T47D (cell line): ENCODE results near the gene UBAC2.

ENCODE experiments used
- DNase-seq, 2 experiments: peaks; one replicate each; pipeline versions ENCODE4 v3.0.0 to v3.0.0-alpha.2; 2011 to 2012; ENCODE audit warnings: low read depth in 1 of 2, low spot score in 1 of 2
- JUND ChIP-seq: IDR thresholded peaks from 2 replicates; pipeline ENCODE4 v1.6.1; 2012; ENCODE audit warnings: low read depth
- in situ Hi-C: cut with HindIII; loops from 2 replicates; pipeline ENCODE4 v1.10.0; 2016; ENCODE audit warnings: low sequenced_read_pairs, low pct_unique_long_range_greater_than_20kb

Gene UBAC2, protein sequence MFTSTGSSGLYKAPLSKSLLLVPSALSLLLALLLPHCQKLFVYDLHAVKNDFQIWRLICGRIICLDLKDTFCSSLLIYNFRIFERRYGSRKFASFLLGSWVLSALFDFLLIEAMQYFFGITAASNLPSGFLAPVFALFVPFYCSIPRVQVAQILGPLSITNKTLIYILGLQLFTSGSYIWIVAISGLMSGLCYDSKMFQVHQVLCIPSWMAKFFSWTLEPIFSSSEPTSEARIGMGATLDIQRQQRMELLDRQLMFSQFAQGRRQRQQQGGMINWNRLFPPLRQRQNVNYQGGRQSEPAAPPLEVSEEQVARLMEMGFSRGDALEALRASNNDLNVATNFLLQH

DNA sequence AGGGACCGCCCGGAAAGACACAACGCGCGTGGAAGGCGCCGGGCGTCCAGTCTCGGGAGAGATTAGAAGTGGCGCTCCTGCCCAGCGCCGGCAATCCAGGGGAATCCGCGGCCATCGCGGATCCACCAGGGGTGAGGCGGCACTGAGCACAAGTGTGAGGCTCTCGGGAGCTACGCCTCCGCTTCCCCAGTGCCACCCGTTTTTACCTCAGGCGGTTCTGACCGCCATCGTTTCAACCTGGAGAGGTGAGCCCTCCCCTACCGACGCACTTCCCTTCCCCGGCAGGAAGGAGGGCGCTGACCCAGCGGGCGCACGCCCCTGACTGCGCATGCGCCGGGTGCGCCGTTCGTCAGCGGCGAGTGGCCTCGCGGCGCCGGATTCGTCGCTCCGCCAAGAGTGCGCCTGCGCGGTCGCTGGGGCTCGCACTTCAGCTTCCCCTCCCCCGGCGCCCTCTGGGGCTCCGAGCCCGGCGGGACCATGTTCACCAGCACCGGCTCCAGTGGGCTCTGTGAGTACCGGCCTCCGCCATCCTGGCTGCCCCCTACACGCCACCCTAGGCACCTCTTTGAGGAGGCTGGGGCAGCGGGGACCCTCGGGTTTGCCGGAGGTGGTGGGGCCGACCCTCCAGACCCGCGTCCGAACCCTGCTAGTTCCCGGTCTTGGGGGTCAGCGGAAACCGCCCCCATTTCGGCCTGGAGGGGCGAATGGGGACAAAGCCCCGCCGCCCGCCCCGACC lies at the start of gene UBAC2:
Gene UBAC2, plus strand, starts transcription at position 423 of the 736 bp plus-strand sequence. Its CDS starts 55 bp downstream, at position 478.
- no peak for TF ChIP-seq JUND
- in situ Hi-C loops = no loop called here
- peak; percentile 84 to 94 for DNase-seq

DNA sequence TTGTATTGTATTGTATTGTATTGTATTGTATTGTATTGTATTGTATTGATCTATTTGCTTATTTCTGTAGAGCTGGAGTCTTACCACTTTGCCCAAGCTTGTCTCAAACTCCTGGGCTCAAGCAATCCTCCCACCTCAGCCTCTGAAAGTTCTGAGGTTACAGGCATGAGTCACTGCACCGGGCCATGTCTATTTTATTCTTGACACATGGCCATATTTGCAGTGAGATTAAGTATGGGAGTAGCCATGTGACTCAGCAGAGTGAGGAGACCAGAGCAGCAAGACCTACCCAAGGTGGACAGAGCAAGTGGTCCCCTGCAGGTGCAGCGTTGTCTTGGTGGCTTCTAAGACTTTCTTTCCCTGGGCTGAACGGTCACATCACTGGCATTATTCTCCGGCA lies 49.1 kb upstream of the UBAC2 start:
- TF ChIP-seq JUND = no peak
- in situ Hi-C loops = no loop called here
- no peak for DNase-seq

DNA sequence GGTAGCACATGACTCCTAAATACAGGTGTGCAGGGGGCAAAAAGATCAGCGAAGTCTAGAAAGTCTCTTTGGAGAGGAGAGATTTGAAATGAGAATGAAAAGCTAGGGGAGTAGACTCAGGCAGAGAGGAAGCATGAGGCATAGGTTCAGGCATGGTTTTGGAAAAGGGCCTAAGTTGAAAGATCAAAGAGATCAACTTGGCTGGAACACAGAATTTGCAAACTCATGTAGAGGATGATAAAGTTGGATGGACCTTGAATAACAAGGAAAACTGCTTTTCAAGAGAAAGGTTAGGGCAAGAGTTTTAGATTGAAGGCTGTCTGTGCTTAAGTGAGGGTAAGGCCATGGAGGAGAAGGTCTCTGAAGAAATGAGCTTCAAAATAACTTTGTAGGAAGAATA lies 47.4 kb upstream of the UBAC2 start:
- TF ChIP-seq JUND = no peak
- in situ Hi-C loops = no loop called here
- no peak for DNase-seq

DNA sequence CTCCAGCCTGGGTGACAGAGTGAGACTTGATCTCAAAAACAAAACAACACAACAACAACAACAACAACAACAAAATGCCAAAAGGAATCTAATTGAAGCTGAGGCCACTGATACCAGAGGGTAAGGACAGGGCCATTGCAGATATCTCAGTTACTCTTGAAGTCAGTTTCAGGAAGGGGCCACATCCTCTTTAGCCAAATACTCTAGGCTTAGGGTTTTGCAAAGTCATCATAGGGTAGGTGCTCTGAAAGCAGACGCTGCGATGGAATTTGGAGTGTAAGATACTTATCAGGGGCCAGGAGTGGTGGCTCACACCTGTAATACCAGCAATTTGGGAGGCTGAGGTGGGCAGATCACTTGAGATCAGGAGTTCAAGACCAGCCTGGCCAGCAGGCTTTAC lies 46.6 kb upstream of the UBAC2 start:
- no peak for DNase-seq
- TF ChIP-seq JUND = no peak
- in situ Hi-C loops = no loop called here

DNA sequence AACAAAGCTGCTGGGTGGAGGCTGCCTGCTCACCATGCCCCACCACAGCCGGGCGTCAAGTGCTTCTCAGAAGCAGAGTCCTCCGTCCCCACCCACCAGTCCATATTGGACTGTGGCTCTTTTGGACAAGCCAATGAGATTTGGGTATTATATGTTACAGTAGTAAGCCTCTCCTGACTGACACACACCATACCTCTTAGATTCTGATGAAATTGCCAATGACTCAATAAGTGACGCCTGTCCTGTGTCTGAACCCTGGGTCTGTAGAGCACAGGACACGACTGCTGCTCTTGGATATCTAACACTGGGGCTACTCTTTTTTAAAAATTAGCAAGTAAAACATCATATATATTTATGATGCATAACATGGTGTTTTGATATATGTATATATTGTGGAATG lies 44.8 kb upstream of the UBAC2 start:
- no peak for DNase-seq
- in situ Hi-C loops = no loop called here
- no peak for TF ChIP-seq JUND

DNA sequence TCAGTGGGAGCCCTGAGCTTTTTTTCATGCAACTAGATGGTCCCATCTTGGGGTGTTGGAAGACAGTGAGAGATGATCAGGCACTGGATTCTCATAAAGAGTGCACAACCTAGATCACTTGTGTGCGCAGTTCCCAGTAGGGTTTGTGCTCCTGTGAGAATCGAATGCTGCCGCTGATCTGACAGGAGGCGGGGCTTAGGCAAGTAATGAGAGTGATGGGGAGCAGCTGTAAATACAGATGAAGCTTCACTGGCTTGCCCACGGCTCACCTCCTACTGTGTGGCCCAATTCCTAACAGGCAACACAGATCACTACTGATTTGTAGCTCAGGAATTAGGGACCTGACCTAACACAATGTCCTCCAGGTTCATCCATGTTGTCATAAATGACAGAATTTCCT lies 43.6 kb upstream of the UBAC2 start:
- in situ Hi-C loops = no loop called here
- TF ChIP-seq JUND = no peak
- DNase-seq = no peak

DNA sequence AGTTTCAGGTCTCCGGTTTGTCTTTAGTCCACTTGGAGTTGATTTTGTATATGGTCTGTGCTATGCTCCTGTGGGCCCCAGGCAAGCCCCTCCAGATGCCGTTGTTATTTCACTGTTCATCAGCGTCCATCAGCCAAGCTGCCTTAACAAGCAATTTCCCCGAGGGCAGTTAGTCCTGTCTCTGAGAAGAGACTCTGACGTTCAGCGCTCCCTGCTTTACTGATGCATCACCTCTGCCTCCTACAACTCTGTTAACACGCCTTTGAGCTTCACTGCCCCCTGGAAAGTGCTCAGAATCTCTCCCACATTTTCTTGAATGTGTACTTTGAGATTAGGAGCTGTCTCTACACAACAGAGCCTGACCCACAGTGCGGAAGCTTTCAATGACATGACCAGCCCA lies 41.8 kb upstream of the UBAC2 start:
- no peak for DNase-seq
- in situ Hi-C loops = no loop called here
- no peak for TF ChIP-seq JUND

DNA sequence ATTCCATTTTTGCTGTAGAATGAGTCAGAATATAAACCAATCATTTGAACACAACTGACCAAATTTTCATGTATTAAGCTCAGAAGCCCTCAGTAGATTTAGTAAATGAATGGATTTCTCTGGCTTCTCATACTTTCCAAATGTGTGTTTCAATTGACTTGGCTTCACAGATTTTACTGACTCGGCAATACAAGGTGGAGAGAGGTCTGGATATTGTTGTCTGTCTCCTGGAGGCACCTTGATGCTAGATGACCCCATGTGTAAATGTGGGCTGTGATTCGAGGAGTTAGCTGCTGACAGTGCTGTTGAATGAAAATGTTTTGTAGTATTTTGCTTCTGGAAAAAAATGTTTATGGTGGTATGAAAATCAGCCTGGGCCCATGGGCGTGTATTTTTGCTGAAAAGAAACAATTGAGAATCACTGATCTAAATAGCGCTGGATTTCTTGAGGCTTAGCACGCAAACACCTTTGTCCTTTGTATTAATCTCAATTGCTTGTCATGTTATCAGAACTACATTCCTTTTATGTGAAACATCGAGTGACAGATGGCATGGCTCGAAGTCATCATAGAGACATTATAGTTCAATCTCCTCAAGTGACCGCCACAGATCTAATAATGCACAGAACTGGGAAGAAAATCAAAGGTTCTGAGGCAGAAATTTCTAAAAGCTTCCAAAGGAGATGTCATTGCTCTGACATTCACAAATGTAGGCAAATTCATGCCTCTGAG lies 41.2 kb upstream of the UBAC2 start:
- no peak for DNase-seq
- in situ Hi-C loops = no loop called here
- no peak for TF ChIP-seq JUND

DNA sequence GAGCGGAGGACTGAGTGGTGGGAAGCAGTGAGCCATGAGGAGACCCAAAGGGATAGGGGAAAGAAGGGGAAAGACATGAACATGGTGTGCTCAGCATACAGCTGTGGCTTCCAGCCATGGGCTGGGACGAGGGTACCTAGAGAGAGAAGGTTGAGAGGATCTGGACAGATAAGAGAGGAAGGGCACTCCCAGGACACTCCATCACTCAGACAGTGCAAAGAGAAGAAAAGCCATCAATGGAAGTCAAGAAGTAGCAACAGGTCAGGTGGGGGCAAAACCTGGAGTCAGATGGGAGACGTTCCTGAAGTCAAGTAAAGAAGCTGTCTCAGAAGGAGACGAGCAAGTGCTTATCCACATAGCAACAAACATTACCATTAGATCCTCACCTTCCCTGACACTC lies 40.2 kb upstream of the UBAC2 start:
- TF ChIP-seq JUND = no peak
- in situ Hi-C loops = no loop called here
- DNase-seq = no peak

DNA sequence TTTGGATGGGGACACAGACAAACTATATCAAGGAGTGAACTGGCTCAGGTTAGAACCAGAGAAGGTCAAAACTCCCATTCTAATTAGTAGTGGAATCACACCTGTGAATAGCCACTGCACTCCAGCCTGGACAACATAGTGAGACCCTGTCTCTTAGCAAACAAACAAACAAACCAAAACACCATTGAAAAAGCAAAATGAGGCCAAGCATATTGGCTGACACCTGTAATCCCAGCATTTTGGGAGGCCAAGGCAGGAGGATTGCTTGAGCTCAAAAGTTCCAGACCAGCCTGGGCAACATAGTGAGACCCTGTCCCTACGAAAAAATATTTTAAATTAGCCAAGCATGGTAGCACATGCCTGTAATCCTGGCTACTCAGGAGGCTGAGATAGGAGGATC lies 39.1 kb upstream of the UBAC2 start:
- no peak for DNase-seq
- in situ Hi-C loops = no loop called here

DNA sequence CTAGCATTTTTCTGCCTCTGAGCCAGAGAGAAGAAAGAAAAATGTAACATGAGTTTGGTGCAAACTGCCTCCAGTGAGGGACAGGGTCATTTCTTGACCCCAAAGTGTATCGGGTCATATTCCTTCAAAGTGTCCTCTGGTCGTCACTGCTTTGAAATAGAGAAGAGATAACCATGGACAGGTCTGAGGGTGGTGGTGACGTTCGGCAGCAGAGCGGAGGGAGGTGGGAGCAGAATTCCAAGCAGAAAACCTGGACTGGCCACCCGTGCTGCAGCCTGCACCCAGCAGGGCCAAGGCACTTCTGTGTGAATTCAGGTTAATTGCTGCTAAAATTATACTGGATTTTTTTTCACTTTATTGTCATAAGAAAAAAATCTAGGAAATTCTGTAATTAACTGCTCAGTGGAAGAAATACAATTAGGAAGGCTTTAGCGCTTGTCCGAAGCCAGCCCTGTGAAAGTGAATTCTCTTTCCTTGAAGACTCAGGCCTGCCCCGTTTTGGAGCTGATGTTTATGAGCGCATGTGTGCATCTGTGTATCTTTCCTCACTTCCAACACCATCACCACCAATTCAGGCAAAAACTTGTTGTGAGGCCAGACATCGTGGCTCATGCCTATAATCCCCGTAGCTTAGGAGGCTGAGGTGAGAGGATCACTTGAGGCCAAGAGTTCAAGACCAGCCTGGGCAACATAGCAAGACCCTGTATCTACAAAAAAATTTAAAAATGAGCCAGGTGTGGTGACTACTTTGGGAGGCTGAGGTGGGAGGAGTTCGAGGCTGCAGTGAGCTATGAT lies 37.9 kb upstream of the UBAC2 start:
- no peak for TF ChIP-seq JUND
- no peak for DNase-seq
- in situ Hi-C loops = no loop called here

More for the DNA sequence above, 39.1 kb upstream of the UBAC2 start:
- no peak for TF ChIP-seq JUND

DNA sequence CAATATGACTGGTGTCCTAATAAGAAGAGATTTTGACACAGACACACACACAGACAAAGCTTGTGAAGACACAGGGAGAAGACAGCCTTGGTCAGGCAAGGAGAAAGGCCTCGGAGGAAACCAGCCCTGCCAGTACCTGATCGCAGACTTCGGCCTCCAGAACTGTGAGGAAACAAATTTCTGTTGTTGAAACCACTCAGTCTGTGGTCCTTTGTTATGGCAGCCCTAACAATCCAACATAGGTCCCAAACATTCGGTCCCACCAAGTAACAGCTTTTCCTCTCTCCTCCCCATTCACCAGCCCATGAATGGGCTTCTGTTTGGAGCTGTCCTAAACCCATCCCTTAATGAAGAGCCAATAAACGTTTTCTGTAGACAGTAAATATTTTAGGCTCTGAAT lies 36.4 kb upstream of the UBAC2 start:
- TF ChIP-seq JUND = no peak
- DNase-seq = no peak
- in situ Hi-C loops = no loop called here
